H1 (cell line): ENCODE results near the gene SRGAP3. TPM values are rescaled to one million over a fixed set of nuclear protein-coding genes. Genes with fewer than 3 reads are reported as not detected.

ENCODE experiments used
- BACH1 ChIP-seq: IDR thresholded peaks from 2 replicates; pipeline ENCODE4 v1.6.1; 2012; ENCODE audit warnings: low read length, improper control_type of control experiment
- HDAC2 ChIP-seq, 2 experiments: fragments of 300-600 bp in 1 of 2; sonication (generic) in 1 of 2; IDR thresholded peaks; 2 replicates each; pipeline ENCODE4 v1.6.1; 2011 to 2012; ENCODE audit warnings: low read depth in 2 of 2, low read length in 2 of 2, mild to moderate bottlenecking in 2 of 2, moderate library complexity in 2 of 2, borderline replicate concordance in 1 of 2, inconsistent platforms in 1 of 2
- JUN ChIP-seq: IDR thresholded peaks from 2 replicates; pipeline ENCODE4 v1.6.1; 2011; ENCODE audit warnings: low read depth, mild to moderate bottlenecking, improper control_type of control experiment, low read length
- KDM4A ChIP-seq: IDR thresholded peaks from one replicate; pipeline ENCODE4 v1.7.1; 2012; ENCODE audit warnings: low read depth, mild to moderate bottlenecking, moderate library complexity, low read length, inconsistent platforms; ENCODE audit not compliant: severe bottlenecking
- MAFK ChIP-seq: IDR thresholded peaks from 2 replicates; pipeline ENCODE4 v1.6.1; 2012; ENCODE audit warnings: low read depth, mild to moderate bottlenecking, improper control_type of control experiment, low read length
- RFX5 ChIP-seq: IDR thresholded peaks from 2 replicates; pipeline ENCODE4 v1.6.1; 2011; ENCODE audit warnings: low read depth, low read length, improper control_type of control experiment, borderline replicate concordance
- TAF1 ChIP-seq: IDR thresholded peaks from 2 replicates; pipeline ENCODE4 v1.6.1; 2011; ENCODE audit warnings: mild to moderate bottlenecking, low read depth, low read length
- polyA plus RNA-seq, 7 experiments: library from polyadenylated mRNA; depleted of rRNA in 3 of 7; stranded (reverse) in 5 of 7; unstranded in 2 of 7; fragments of >200 nt in 5 of 7; fragments of 200-250 nt in 2 of 7; gene quantifications; 1 replicate in 5 of 7; 2 replicates in 1 of 7; 4 replicates in 1 of 7; pipeline versions ENCODE4 v1.2.1 to v1.2.3, GENCODE V29; 2011 to 2013; ENCODE audit warnings: missing spikeins in 2 of 7, mixed read lengths in 2 of 7
- total RNA-seq: library from RNA; stranded (reverse); fragmentation: NEBNext Ultra II Directional; extraction: Animal tissue kit (Norgen Biotek cat#: 25700); gene quantifications from 2 replicates; pipeline ENCODE4 v1.2.1, GENCODE V29; 2021
- TF ChIP-seq, protein P1 (sequence below): IDR thresholded peaks from 2 replicates; pipeline ENCODE4 v1.6.1; 2012; ENCODE audit warnings: inconsistent platforms

Gene SRGAP3
- total and polyA plus RNA-seq, 2 of the 8 experiments (the other 6 are each of a cell fraction or from before 2014, with no cell fraction given) = 5.8 to 11.4 TPM

- no peak for TF ChIP-seq JUN
- no peak for TF ChIP-seq KDM4A
- TF ChIP-seq MAFK = no peak
- TF ChIP-seq TAF1 = no peak
- TF ChIP-seq RFX5 = no peak
- TF ChIP-seq, protein P1, sequence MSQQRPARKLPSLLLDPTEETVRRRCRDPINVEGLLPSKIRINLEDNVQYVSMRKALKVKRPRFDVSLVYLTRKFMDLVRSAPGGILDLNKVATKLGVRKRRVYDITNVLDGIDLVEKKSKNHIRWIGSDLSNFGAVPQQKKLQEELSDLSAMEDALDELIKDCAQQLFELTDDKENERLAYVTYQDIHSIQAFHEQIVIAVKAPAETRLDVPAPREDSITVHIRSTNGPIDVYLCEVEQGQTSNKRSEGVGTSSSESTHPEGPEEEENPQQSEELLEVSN = no peak
- no peak for TF ChIP-seq BACH1
- TF ChIP-seq HDAC2 (IDR thresholded peaks at IDR 0.05; ENCODE audit: borderline replicate concordance in 1 of 2, low read depth in 2 of 2, low read length in 2 of 2) = no peak
These were observed 157.8 kb downstream of the SRGAP3 start (continued) for GRCh38 chr3:9091486-9092235.
